Mesenchymal stem cell (in vitro differentiated cells and primary cell): ENCODE results near the gene TLCD2.

ENCODE experiments used
- DNase-seq: peaks from one replicate; pipeline ENCODE4 v3.0.0-alpha.2; 2013
- H2AFZ ChIP-seq: one replicate; pipeline ENCODE4 v1.6.1; 2013; ENCODE audit warnings: low read depth, mild to moderate bottlenecking, control low read depth, inconsistent platforms, low read length, moderate library complexity
- H2AK5ac ChIP-seq: 2 replicates; pipeline ENCODE4 v1.6.1; 2013; ENCODE audit warnings: low read length, moderate library complexity, mild to moderate bottlenecking, inconsistent platforms; ENCODE audit not compliant: severe bottlenecking
- H2BK120ac ChIP-seq: one replicate; pipeline ENCODE4 v1.6.1; 2013; ENCODE audit warnings: low read depth, mild to moderate bottlenecking, inconsistent platforms, low read length, moderate library complexity
- H2BK12ac ChIP-seq, 2 experiments: one replicate each; pipeline ENCODE4 v1.6.1; 2013; ENCODE audit warnings: inconsistent platforms in 2 of 2, low read length in 2 of 2, mild to moderate bottlenecking in 2 of 2, moderate library complexity in 2 of 2, control low read depth in 1 of 2
- H2BK15ac ChIP-seq: one replicate; pipeline ENCODE4 v1.6.1; 2013; ENCODE audit warnings: mild to moderate bottlenecking, low read depth, inconsistent platforms; ENCODE audit not compliant: poor library complexity, severe bottlenecking
- H2BK5ac ChIP-seq: 2 replicates; pipeline ENCODE4 v1.6.1; 2013; ENCODE audit warnings: low read depth, mild to moderate bottlenecking, low read length, control low read depth, inconsistent platforms; ENCODE audit not compliant: poor library complexity, severe bottlenecking
- H3K14ac ChIP-seq, 2 experiments: one replicate each; pipeline ENCODE4 v1.6.1; 2013; ENCODE audit warnings: inconsistent platforms in 2 of 2, low read length in 2 of 2, control low read depth in 1 of 2, mild to moderate bottlenecking in 1 of 2, moderate library complexity in 1 of 2
- H3K18ac ChIP-seq, 2 experiments: one replicate each; pipeline ENCODE4 v1.6.1; 2013; ENCODE audit warnings: inconsistent platforms in 2 of 2, low read length in 2 of 2, control low read depth in 1 of 2, low read depth in 1 of 2, mild to moderate bottlenecking in 1 of 2
- H3K23ac ChIP-seq, 2 experiments: one replicate each; pipeline ENCODE4 v1.6.1; 2013; ENCODE audit warnings: inconsistent platforms in 2 of 2, low read length in 2 of 2, mild to moderate bottlenecking in 2 of 2, moderate library complexity in 2 of 2, control low read depth in 1 of 2
- H3K27ac ChIP-seq: 2 replicates; pipeline ENCODE4 v1.5.1; 2013; ENCODE audit warnings: mild to moderate bottlenecking, moderate library complexity, low read length, control low read depth, inconsistent platforms; ENCODE audit not compliant: poor library complexity, severe bottlenecking
- H3K27me3 ChIP-seq, 2 experiments: 2 replicates each; pipeline versions ENCODE4 v1.6.1 to v1.7.0; 2013; ENCODE audit warnings: low read length in 2 of 2, mild to moderate bottlenecking in 2 of 2, moderate library complexity in 2 of 2, control low read depth in 1 of 2, inconsistent platforms in 1 of 2; ENCODE audit not compliant: control insufficient read depth in 1 of 2, insufficient read depth in 1 of 2
- H3K36me3 ChIP-seq, 2 experiments: 2 replicates each; pipeline versions ENCODE4 v1.6.1 to v1.7.0; 2013; ENCODE audit warnings: low read length in 2 of 2, control low read depth in 1 of 2, inconsistent platforms in 1 of 2, low read depth in 1 of 2, mild to moderate bottlenecking in 1 of 2; ENCODE audit not compliant: insufficient read depth in 2 of 2, control insufficient read depth in 1 of 2
- H3K4ac ChIP-seq, 2 experiments: one replicate each; pipeline ENCODE4 v1.6.1; 2013; ENCODE audit warnings: inconsistent platforms in 2 of 2, low read length in 2 of 2, mild to moderate bottlenecking in 2 of 2, moderate library complexity in 2 of 2, control low read depth in 1 of 2, low read depth in 1 of 2
- H3K4me1 ChIP-seq: 2 replicates; pipeline ENCODE4 v1.6.1; 2013; ENCODE audit warnings: low read depth, low read length, control low read depth; ENCODE audit not compliant: control insufficient read depth, insufficient read depth
- H3K4me2 ChIP-seq: 2 replicates; pipeline ENCODE4 v1.6.1; 2013; ENCODE audit warnings: low read length, mild to moderate bottlenecking, inconsistent platforms; ENCODE audit not compliant: poor library complexity, severe bottlenecking
- H3K4me3 ChIP-seq, 2 experiments: 2 replicates each; pipeline versions ENCODE4 v1.5.1 to v1.7.0; 2013; ENCODE audit warnings: low read length in 2 of 2, mild to moderate bottlenecking in 2 of 2, control low read depth in 1 of 2, low read depth in 1 of 2; ENCODE audit not compliant: insufficient read depth in 1 of 2
- H3K79me1 ChIP-seq: replicated peaks from 2 replicates; pipeline ENCODE4 v1.6.1; 2013; ENCODE audit warnings: mild to moderate bottlenecking, control low read depth, low read length, inconsistent platforms; ENCODE audit not compliant: poor library complexity, severe bottlenecking
- H3K9ac ChIP-seq: 2 replicates; pipeline ENCODE4 v1.7.0; 2013; ENCODE audit warnings: mild to moderate bottlenecking, low read length, moderate library complexity
- H3K9me3 ChIP-seq: 2 replicates; pipeline ENCODE4 v1.7.0; 2013; ENCODE audit warnings: mild to moderate bottlenecking, low read length; ENCODE audit not compliant: control insufficient read depth
- H4K8ac ChIP-seq: one replicate; pipeline ENCODE4 v1.6.1; 2013; ENCODE audit warnings: inconsistent platforms, mild to moderate bottlenecking, low read length, moderate library complexity
- H4K91ac ChIP-seq: one replicate; pipeline ENCODE4 v1.6.1; 2013; ENCODE audit warnings: mild to moderate bottlenecking, low read length, inconsistent platforms
- WGBS: methylation state at CpG from one replicate; pipeline ENCODE4 v1.1.7; 2013; ENCODE audit warnings: mixed read lengths; 5-methylcytosine and 5-hydroxymethylcytosine counted together

The TLCD2 gene

DNA sequence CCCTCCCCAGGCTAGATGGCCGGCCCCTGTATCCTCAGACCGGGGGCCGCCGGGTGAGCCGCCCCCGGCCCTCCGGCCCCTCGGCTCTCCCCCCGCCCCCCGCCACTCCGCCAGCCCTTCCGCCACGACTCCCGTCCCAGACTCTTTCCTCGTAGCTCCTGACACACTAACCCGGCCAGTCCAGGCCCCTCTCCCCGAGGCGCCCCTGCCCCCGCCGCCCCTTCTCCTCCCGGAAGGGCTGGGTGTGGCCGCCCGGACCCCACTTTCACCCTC is 5.6 kb upstream of the TLCD2 start:
- no peak overlapping the region for H3K4me2 ChIP-seq
- peaks cover 33 to 35% of the 10 kb centered on the region in 2 experiments for H3K36me3 ChIP-seq
- peak overlapping the region in 1 of 2 experiments; percentile 83 for H3K23ac ChIP-seq
- peak overlapping the region; percentile 85 to 92 for H3K4me3 ChIP-seq
- no peak overlapping the region for H4K8ac ChIP-seq
- H2BK120ac ChIP-seq, result peak overlapping the region; percentile 98
- no peaks in the 10 kb centered on the region for H3K9me3 ChIP-seq
- DNase-seq, result no peak
- H3K4me1 ChIP-seq, result peaks cover 32% of the 10 kb centered on the region
- peaks cover 5% of the 10 kb centered on the region for H3K79me1 ChIP-seq
- peak overlapping the region; percentile 83 for H2BK5ac ChIP-seq
- H2AK5ac ChIP-seq, result no peak overlapping the region
- peak overlapping the region; percentile 88 for H3K27ac ChIP-seq
- peak overlapping the region; percentile 93 for H3K9ac ChIP-seq
- no peak overlapping the region for H4K91ac ChIP-seq
- peak overlapping the region in 1 of 2 experiments; percentile 21 for H2BK12ac ChIP-seq
- H2BK15ac ChIP-seq, result peak overlapping the region; percentile 92
- peak overlapping the region in 1 of 2 experiments; percentile 89 for H3K4ac ChIP-seq
- peak overlapping the region; percentile 18 for H2AFZ ChIP-seq
- H3K27me3 ChIP-seq, result no peaks in the 10 kb centered on the region
- H3K14ac ChIP-seq, result peak overlapping the region in 1 of 2 experiments; percentile 98
- 3% methylated on average over 10 of the region's 23 CpGs for WGBS
- peak overlapping the region; percentile 81 to 99 for H3K18ac ChIP-seq

GRCh38 chr17:1714980-1715802 is 5.0 kb upstream of the TLCD2 start:
- H3K9ac ChIP-seq, result peak overlapping the region; percentile 93
- no peak overlapping the region for H4K8ac ChIP-seq
- H3K23ac ChIP-seq, result no peak overlapping the region
- H3K36me3 ChIP-seq, result peaks cover 35 to 36% of the 10 kb centered on the region in 2 experiments
- H3K4me2 ChIP-seq, result peak overlapping the region; percentile 79
- H3K9me3 ChIP-seq, result no peaks in the 10 kb centered on the region
- H3K4me3 ChIP-seq, result peak overlapping the region; percentile 85 to 92
- no peak overlapping the region for H2AFZ ChIP-seq
- peak overlapping the region in 1 of 2 experiments; percentile 89 for H3K4ac ChIP-seq
- H3K18ac ChIP-seq, result peak overlapping the region; percentile 81 to 99
- H2BK15ac ChIP-seq, result no peak overlapping the region
- peak overlapping the region; percentile 83 for H2BK5ac ChIP-seq
- H3K4me1 ChIP-seq, result peaks cover 36% of the 10 kb centered on the region
- peaks cover 5% of the 10 kb centered on the region for H3K79me1 ChIP-seq
- no peak overlapping the region for H4K91ac ChIP-seq
- H3K14ac ChIP-seq, result peak overlapping the region in 1 of 2 experiments; percentile 98
- H2BK12ac ChIP-seq, result no peak overlapping the region
- no peaks in the 10 kb centered on the region for H3K27me3 ChIP-seq
- under 1% methylated on average over 20 of the region's 32 CpGs for WGBS
- H2BK120ac ChIP-seq, result peak overlapping the region; percentile 98
- H2AK5ac ChIP-seq, result peak overlapping the region; percentile 32
- peak; percentile 91 for DNase-seq
- peak overlapping the region; percentile 88 for H3K27ac ChIP-seq

DNA sequence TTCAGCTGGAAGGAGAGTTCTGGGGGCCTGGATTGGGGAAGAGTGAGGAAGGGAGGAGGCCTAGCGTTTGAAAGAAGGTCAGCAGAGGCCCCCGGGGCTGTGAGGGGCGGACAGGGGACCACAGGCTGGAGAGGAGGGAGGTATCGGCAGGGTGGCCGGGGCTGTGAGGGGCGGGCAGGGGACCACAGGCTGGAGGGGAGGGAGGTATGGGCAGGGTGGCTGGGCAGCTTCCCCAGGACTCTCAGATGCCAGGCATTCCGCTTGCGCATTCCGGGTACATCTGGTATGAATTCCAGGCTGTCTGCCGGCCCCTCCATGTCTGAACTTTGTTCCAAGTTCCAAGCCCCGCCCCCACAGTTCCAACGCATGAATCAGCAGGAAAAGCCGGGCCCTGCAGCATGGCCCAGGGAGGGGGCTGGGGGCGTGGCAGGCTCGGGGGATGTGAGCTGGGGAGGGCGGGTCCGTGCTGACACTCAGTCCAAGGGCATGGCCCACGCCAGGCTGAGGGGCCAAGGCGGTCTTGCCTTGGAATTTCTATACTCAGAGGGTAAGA is 4.3 kb upstream of the TLCD2 start:
- Histone ChIP-seq H4K91ac (peak overlapping the region; percentile 59), H2AK5ac (peak overlapping the region; percentile 90), H3K4ac (peak overlapping the region in 1 of 2 experiments; percentile 28), H2BK15ac (no peak overlapping the region), H2BK120ac (peak overlapping the region; percentile 39), H3K36me3 (peaks cover 35 to 36% of the 10 kb centered on the region in 2 experiments), H3K14ac (peak overlapping the region; percentile 19 to 23), H3K79me1 (peaks cover 5% of the 10 kb centered on the region), H2BK5ac (peak overlapping the region; percentile 87), H3K23ac (peak overlapping the region in 1 of 2 experiments; percentile 48), H4K8ac (no peak overlapping the region), H3K9ac (peak overlapping the region; percentile 93), H3K9me3 (no peaks in the 10 kb centered on the region), H3K27ac (peak overlapping the region; percentile 99), H2BK12ac (peak overlapping the region in 1 of 2 experiments; percentile 43), H3K18ac (peak overlapping the region; percentile 67 to 95), H3K4me2 (peak overlapping the region; percentile 87), H3K4me3 (peak overlapping the region; percentile 85 to 92), H2AFZ (no peak overlapping the region), H3K27me3 (no peaks in the 10 kb centered on the region), H3K4me1 (peaks cover 41% of the 10 kb centered on the region)
- WGBS, result 1% methylated on average over 16 of the region's 19 CpGs
- DNase-seq, result peak; percentile 95

GRCh38 chr17:1713878-1714426 is 3.8 kb upstream of the TLCD2 start:
- peak overlapping the region; percentile 59 for H4K91ac ChIP-seq
- H3K9ac ChIP-seq, result peak overlapping the region; percentile 93

More at GRCh38 chr17:1713878-1714426, 3.8 kb upstream of the TLCD2 start:
- 3% methylated on average over 11 of the region's 11 CpGs for WGBS
- peaks cover 5% of the 10 kb centered on the region for H3K79me1 ChIP-seq
- H3K9me3 ChIP-seq, result no peaks in the 10 kb centered on the region
- peak overlapping the region; percentile 39 for H2BK120ac ChIP-seq
- peak overlapping the region; percentile 87 for H3K4me2 ChIP-seq
- peak overlapping the region; percentile 99 for H3K27ac ChIP-seq
- H4K8ac ChIP-seq, result no peak overlapping the region
- H3K36me3 ChIP-seq, result peaks cover 35 to 36% of the 10 kb centered on the region in 2 experiments
- peak overlapping the region; percentile 85 to 92 for H3K4me3 ChIP-seq
- peak overlapping the region in 1 of 2 experiments; percentile 28 for H3K4ac ChIP-seq
- H2BK12ac ChIP-seq, result peak overlapping the region in 1 of 2 experiments; percentile 43
- H3K23ac ChIP-seq, result peak overlapping the region in 1 of 2 experiments; percentile 48
- H3K27me3 ChIP-seq, result no peaks in the 10 kb centered on the region
- peak overlapping the region; percentile 67 to 95 for H3K18ac ChIP-seq
- peak overlapping the region; percentile 87 for H2BK5ac ChIP-seq
- no peak overlapping the region for H2AFZ ChIP-seq
- peaks cover 43% of the 10 kb centered on the region for H3K4me1 ChIP-seq
- no peak overlapping the region for H2BK15ac ChIP-seq
- peak; percentile 50 for DNase-seq
- peak overlapping the region; percentile 90 for H2AK5ac ChIP-seq
- H3K14ac ChIP-seq, result peak overlapping the region; percentile 19 to 64
